K562 (cell line): Measurements from ENCODE around the gene EXOG. TPM values are rescaled to one million over a fixed set of nuclear protein-coding genes. Genes with fewer than 3 reads are reported as not detected.

ENCODE experiments used
- BRD9 ChIP-seq: fragments of 450-650 bp; IDR thresholded peaks from 2 replicates; pipeline ENCODE4 v1.6.1; 2018; ENCODE audit warnings: low read depth; ENCODE audit not compliant: partially characterized antibody
- BRF2 ChIP-seq: IDR thresholded peaks from 3 replicates; pipeline ENCODE4 v1.6.1; 2011; ENCODE audit warnings: borderline replicate concordance, mild to moderate bottlenecking; ENCODE audit not compliant: insufficient read length, insufficient read depth
- CHD2 ChIP-seq: IDR thresholded peaks from 2 replicates; pipeline ENCODE4 v1.6.1; 2011; ENCODE audit warnings: low read depth, low read length
- CREBBP ChIP-seq: IDR thresholded peaks from one replicate; pipeline ENCODE4 v1.6.1; 2012; ENCODE audit warnings: low read depth, mild to moderate bottlenecking, control low read depth, inconsistent platforms, low read length
- CSDE1 ChIP-seq, 2 experiments: fragments of 450-650 bp; IDR thresholded peaks; 2 replicates each; pipeline ENCODE4 v1.6.1; 2016; ENCODE audit warnings: mild to moderate bottlenecking in 1 of 2
- CTBP1 ChIP-seq: fragments of 450-650 bp; IDR thresholded peaks from 2 replicates; pipeline ENCODE4 v1.6.1; 2016; ENCODE audit warnings: borderline replicate concordance
- EWSR1 ChIP-seq: fragments of 450-650 bp; IDR thresholded peaks from 2 replicates; pipeline ENCODE4 v1.6.1; 2018; ENCODE audit warnings: borderline replicate concordance, mild to moderate bottlenecking, low read depth, moderate library complexity; ENCODE audit not compliant: partially characterized antibody
- GMEB1 ChIP-seq: fragments of 250-450 bp; sonication (Bioruptor Pico); IDR thresholded peaks from 2 replicates; pipeline ENCODE4 v1.4.0; 2020; ENCODE audit warnings: mild to moderate bottlenecking
- IRF1 ChIP-seq: sonication (generic); formaldehyde crosslinking; IDR thresholded peaks from 2 replicates; pipeline ENCODE4 v1.8.0; 2022; ENCODE audit warnings: missing genetic modification reagents, mild to moderate bottlenecking, borderline replicate concordance
- MCM2 ChIP-seq: fragments of 450-650 bp; IDR thresholded peaks from 2 replicates; pipeline ENCODE4 v1.6.1; 2017; ENCODE audit warnings: low read depth, mild to moderate bottlenecking
- NFXL1 ChIP-seq: fragments of 450-650 bp; formaldehyde crosslinking; IDR thresholded peaks from 2 replicates; pipeline ENCODE4 v1.4.0; 2021; ENCODE audit warnings: mild to moderate bottlenecking
- NR2F6 ChIP-seq: fragments of 450-650 bp; formaldehyde crosslinking; IDR thresholded peaks from 2 replicates; pipeline ENCODE4 v1.4.0; 2020; ENCODE audit warnings: mild to moderate bottlenecking
- NR4A1 ChIP-seq, 2 experiments: fragments of 250-450 bp in 1 of 2; fragments of 450-650 bp in 1 of 2; sonication (Bioruptor Pico) in 1 of 2; IDR thresholded peaks; 2 replicates each; pipeline versions ENCODE4 v1.4.0 to v1.6.1; 2016 to 2020; ENCODE audit warnings: mild to moderate bottlenecking in 2 of 2, missing compliant biosample characterization in 1 of 2, missing genetic modification characterization in 1 of 2, moderate library complexity in 1 of 2
- RBBP5 ChIP-seq: fragments of 200-600 bp; sonication (generic); IDR thresholded peaks from 2 replicates; pipeline ENCODE4 v1.6.1; 2012; ENCODE audit warnings: borderline replicate concordance, mild to moderate bottlenecking, low read length, control low read depth, inconsistent platforms; ENCODE audit not compliant: insufficient read depth, poor library complexity, severe bottlenecking
- RNF2 ChIP-seq: sonication (generic); IDR thresholded peaks from 2 replicates; pipeline ENCODE4 v1.6.1; 2016
- SIN3B ChIP-seq: fragments of 450-650 bp; IDR thresholded peaks from 2 replicates; pipeline ENCODE4 v1.6.1; 2017; ENCODE audit warnings: low read depth, mild to moderate bottlenecking, moderate library complexity
- UBTF ChIP-seq, 2 experiments: IDR thresholded peaks; 2 replicates each; pipeline ENCODE4 v1.6.1; 2012; ENCODE audit warnings: improper control_type of control experiment in 2 of 2, low read depth in 2 of 2, low read length in 2 of 2, borderline replicate concordance in 1 of 2
- ZBTB9 ChIP-seq: fragments of 450-650 bp; formaldehyde crosslinking; IDR thresholded peaks from 2 replicates; pipeline ENCODE4 v1.4.0; 2020; ENCODE audit warnings: mild to moderate bottlenecking, moderate library complexity
- polyA plus RNA-seq, 8 experiments: library from polyadenylated mRNA; depleted of rRNA in 4 of 8; stranded (reverse) in 5 of 8; unstranded in 3 of 8; fragments of >200 nt; fragmentation: Nextera tagmentation in 2 of 8; fragmentation: Illumina TruSeq in 1 of 8; extraction: Ambion mirVana in 2 of 8; extraction: Trizol in 1 of 8; gene quantifications; 2 replicates each; pipeline versions ENCODE4 v1.2.1 to v1.2.3, GENCODE V29; 2011 to 2014; ENCODE audit warnings: inconsistent platforms in 1 of 8, missing spikeins in 1 of 8
- total RNA-seq, 7 experiments: library from RNA; depleted of rRNA in 6 of 7; stranded (reverse); fragments of >200 nt in 6 of 7; fragmentation: Illumina TruSeq in 2 of 7; extraction: Trizol in 2 of 7; gene quantifications; 2 replicates each; pipeline versions ENCODE4 v1.2.1 to v1.2.3, GENCODE V29; 2011 to 2021; ENCODE audit warnings: low replicate concordance in 1 of 7

The EXOG gene
- total and polyA plus RNA-seq, 9 of the 15 experiments (the other 6 are each of a cell fraction or from before 2014, with no cell fraction given): 10.8 to 21.7 (median 14.8) TPM

- TF ChIP-seq UBTF (IDR thresholded peaks at IDR 0.05; ENCODE audit: borderline replicate concordance in 1 of 2, low read depth in 2 of 2, low read length in 2 of 2) (peak in 1 of 2 experiments; percentile 87; a peak in 1 of 4 replicates), MCM2 (no peak), NR4A1 (CRISPR knock-in tag; IDR thresholded peaks at IDR 0.05) (no peak), NR4A1 (tag; IDR thresholded peaks at IDR 0.05) (peak; percentile 53; the same call in 1 of the 2 replicates), RBBP5 (peak; percentile 24), BRD9 (no peak), BRF2 (no peak), CTBP1 (peak; percentile 83), ZBTB9 (peak; percentile 56; the same call in 1 of the 2 replicates), CSDE1 (IDR thresholded peaks at IDR 0.05) (no peak), RNF2 (peak; percentile 11; the same call in 1 of the 2 replicates), IRF1 (CRISPR knock-in tag) (no peak), CHD2 (0 out of 2 replicates have a peak, but pooled peaks have one; percentile 12), NR2F6 (CRISPR knock-in tag) (no peak), EWSR1 (no peak), CREBBP (no peak), SIN3B (peak; percentile 42; the same call in 1 of the 2 replicates), NFXL1 (CRISPR knock-in tag) (no peak), GMEB1 (peak; percentile 48; the same call in 1 of the 2 replicates)
These were observed 41.8 kb upstream of the EXOG start (continued) for GRCh38 chr3:38454178-38454883.
